NCI-H2107 treated with DMSO at 0.1 percent for 48 hours (cell line): ENCODE results near the gene CADM2.
"Not testable (repeated sequence)": the region's sequence is repeated elsewhere in the genome, so short reads cannot be mapped to it uniquely, and the experiment has no call there.

Experiments
- DNase-seq: peaks from one replicate; lab custom pipeline; 2025; ENCODE audit not compliant: unreplicated experiment; lab: John Stamatoyannopoulos, UW

Gene CADM2

GRCh38 chr3:85455561-85456200 is 496.9 kb downstream of the CADM2 start:
- no peak for DNase-seq

GRCh38 chr3:85474241-85474640 is 515.5 kb downstream of the CADM2 start:
- no peak for DNase-seq

DNA sequence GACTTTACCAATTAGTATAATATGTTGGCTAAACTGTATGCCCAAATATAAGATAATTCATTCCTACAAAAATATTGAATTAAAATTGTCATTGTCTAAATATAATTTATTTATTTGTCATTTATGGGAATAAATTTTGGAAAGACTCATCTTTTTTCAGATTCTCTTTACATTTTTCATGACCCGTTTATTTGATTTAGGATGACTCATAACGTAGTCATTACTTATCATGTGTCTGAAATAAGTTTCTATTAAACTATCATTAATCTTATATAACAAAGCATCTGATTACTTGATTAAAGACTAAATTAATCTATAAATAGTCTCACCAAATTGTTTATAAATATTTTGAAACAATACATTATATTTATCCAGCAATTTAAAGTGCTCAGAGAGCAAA is 516.6 kb downstream of the CADM2 start:
- no peak for DNase-seq

DNA sequence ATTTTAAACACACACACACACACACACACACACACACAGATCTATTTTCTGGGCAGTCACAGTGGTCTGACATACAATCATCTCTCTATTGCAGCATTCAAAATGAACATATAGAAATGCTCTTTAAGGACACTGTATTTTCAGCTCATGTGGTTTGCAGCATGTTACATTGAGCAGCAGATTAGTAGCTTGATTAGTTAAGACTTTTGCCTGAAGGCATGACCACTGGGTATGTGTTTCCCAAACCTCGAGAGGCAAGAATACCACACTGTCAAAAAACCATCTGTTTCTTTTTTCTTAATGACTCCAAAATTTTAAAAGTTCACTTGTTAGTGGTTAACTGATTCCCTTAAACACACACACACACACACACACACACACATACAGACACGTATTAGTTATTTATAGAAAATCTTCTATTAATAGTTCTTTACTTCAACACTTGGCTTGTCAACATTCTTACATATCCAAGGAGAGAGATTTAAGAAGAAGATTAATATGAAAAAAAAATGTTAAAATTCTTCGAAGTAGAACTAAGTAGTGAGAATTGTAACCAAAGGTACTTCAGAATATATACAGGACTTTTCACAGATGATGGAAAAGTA is 518.2 kb downstream of the CADM2 start:
- DNase-seq: no peak

- no peak for DNase-seq
These were observed 522.8 kb downstream of the CADM2 start for GRCh38 chr3:85481411-85482212.

- no peak for DNase-seq
These were observed 523.4 kb downstream of the CADM2 start for GRCh38 chr3:85482213-85482490.

GRCh38 chr3:85483986-85484385 is 525.2 kb downstream of the CADM2 start:
- no peak for DNase-seq

DNA sequence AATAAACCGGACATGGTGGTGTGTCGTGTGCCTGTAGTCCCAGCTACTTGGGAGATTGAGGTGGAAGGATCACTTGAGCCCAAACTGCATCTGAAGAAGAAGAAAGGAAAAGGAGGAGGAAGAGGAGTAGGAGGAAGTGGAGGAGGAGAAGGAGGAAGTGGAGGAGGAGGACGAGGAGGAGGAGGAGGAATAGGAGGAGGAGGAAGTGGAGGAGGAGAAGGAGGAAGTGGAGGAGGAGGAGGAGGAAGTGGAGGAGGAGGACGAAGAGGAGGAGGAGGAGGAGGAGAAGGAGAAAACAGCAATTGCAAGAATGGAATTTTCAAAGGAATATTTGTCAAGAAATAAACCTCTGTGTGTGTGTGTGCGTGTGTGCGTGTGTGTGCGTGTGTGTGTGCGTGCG is 528.6 kb downstream of the CADM2 start:
- no peak for DNase-seq

DNA sequence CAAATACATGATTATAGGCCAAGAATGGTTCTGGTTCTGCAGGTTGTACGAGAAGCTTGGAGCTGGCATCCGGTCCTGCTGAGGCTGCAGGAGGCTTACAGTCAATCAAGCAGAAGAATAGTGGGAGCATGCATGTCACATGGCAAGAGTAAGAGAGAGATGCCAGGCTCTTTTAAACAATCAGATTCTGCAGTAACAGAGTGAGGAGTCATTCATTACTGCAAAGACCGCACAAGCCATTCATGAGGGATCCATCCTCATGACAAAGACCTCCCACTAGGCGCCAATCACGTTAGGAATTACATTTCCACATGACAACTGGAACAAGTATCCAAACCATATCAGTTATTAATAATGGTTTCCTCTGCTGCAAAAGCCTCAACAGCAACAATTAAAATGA is 536.8 kb downstream of the CADM2 start:
- no peak for DNase-seq

DNA sequence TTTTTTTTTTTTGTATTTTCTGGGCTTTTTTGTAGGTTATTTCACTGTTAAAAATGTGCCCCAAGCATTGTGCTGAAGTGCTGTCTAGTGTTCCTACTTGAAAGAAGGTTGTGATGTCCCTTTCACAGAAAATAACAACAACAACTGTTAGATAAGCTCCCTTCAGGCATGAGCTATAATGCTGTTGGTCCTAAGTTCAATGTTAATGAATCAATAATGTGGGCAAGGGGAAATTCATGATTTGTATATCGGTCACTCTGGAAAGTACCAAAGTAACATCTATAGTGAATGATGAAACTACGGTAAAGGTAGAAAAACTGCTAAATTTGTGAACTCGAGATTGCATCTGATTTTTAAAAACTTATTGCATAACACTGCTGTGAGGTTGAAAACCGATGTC is 539.4 kb downstream of the CADM2 start:
- no peak for DNase-seq

GRCh38 chr3:85502148-85502875 is 543.5 kb downstream of the CADM2 start:
- DNase-seq: no peak

- DNase-seq: not testable (repeated sequence)
These were observed 545.5 kb downstream of the CADM2 start for GRCh38 chr3:85504129-85504784.

DNA sequence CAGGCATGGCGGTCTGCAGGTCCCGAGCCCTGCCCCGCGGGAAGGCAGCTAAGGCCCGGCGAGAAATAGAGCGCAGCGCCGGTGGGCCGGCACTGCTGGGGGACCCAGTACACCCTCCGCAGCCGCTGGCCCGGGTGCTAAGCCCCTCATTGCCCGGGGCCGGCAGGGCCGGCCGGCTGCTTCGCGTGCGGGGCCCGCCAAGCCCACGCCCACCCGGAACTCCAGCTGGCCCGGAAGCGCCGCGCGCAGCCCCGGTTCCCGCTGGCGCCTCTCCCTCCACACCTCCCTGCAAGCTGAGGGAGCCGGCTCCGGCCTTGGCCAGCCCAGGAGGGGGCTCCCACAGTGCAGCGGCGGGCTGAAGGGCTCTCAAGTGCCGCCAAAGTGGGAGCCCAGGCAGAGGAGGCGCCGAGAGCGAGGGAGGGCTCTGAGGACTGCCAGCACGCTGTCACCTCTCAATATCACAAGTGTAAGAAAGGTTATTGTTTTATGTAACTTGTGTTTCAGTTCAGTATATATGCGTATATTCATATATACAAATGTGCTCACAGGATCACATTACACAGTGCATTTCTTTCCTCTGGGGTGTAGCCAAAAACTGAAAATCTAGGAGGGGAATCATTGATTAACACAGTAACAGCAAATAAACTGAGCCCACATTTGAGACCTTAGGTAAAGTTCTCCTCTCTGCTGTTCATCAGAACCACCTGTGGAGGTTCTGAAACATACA is 546.2 kb downstream of the CADM2 start:
- not testable (repeated sequence) for DNase-seq

GRCh38 chr3:85507052-85507451 is 548.3 kb downstream of the CADM2 start:
- DNase-seq: not testable (repeated sequence)

DNA sequence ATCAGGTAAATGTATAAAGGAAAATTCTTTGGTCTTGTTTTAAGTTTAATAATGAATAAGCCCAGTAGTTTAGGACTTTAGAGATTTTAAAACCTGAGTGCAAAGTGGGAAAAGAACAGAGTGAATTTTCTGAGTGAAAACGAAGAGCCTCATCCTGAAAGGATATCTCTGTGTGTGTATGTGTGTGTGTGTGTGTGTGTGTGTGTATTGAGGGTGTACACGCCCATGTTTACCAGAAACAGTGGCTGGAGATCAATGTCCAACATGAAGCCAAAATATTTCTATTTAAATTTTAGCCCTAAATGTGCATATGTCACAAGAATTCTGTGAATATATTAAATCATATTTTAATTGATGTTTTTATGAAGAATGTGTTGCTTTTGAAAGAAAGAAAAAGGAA is 549.9 kb downstream of the CADM2 start:
- DNase-seq: no peak

DNA sequence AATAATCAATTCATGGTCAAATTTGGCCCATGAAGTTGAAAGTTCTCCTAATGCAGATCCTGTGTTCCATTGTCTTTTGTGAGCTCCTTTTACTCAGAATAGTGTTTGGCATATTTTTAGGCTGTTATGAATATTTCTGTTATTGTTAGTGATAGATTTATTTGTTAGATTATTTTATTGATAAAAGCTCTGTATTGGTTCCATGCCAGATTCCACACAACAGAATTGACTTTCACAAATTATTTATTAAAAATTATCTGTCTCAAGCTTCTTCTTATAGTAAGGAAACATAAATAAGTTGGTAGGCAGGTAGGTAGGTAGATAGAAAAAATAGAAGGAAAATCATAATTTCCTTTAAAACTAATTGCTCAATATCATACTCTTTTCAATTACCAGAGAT is 557.4 kb downstream of the CADM2 start:
- DNase-seq: no peak

- no peak for DNase-seq
These were observed 565.3 kb downstream of the CADM2 start for GRCh38 chr3:85524104-85524503.

- DNase-seq: no peak
These were observed 566.5 kb downstream of the CADM2 start for GRCh38 chr3:85525264-85525663.

DNA sequence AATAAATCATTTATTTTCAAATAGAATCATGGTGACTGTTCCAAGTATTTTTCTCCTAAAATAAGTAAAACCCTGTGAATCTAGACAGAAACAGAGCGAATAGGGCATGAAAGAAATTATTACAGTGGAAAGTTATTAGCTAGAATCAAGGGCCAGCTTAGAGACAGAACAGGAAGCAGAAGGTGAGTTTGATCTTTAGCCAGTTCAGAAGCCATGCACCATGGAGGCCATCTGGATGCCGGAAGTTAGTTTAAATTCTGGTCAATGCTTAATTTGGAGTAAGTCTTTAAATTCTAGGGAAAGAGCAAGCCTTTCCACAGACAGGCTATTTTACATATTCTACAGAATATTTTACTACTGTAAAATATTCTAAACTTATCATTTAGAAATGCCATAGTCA is 574.8 kb downstream of the CADM2 start:
- no peak for DNase-seq

DNA sequence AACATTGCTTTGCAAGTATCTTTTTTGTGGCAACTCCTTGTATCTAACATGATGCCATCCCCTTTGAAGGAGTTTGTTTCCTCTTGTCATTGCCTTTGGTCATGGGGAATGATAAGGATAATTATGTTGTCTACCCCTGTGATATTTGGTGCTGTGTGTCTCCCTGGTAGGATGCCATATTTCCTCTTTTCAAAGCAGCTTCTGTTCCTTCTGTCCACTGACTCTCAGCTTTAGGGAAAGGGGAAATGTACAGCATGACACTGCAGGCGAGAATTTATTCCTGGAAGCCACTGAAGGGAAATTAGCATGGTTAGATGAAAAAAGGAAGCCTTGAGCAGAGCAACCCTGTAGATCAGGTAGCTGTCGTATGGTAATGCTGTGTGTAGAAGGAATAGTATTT is 576.7 kb downstream of the CADM2 start:
- no peak for DNase-seq

GRCh38 chr3:85539232-85539631 is 580.4 kb downstream of the CADM2 start:
- no peak for DNase-seq
